GM10266 (cell line): ENCODE data around the gene FAM47E.

Experiments
- DNase-seq: peaks from one replicate; pipeline ENCODE4 v3.0.0; 2012; ENCODE audit errors: extremely low spot score
- CTCF ChIP-seq: IDR thresholded peaks from 2 replicates; pipeline ENCODE4 v1.5.1; 2012; ENCODE audit warnings: mild to moderate bottlenecking, low read depth; ENCODE audit not compliant: control insufficient read depth, insufficient read depth; ENCODE audit errors: missing control alignments

FAM47E gene

GRCh38 chr4:76301068-76301774 lies 49.7 kb downstream of the FAM47E start:
- DNase-seq, result peak; percentile 84
- TF ChIP-seq CTCF, result no peak

GRCh38 chr4:76301775-76302162 lies 50.2 kb downstream of the FAM47E start:
- TF ChIP-seq CTCF, result no peak
- DNase-seq, result no peak

- TF ChIP-seq CTCF, result no peak
- DNase-seq, result no peak
Measured at GRCh38 chr4:76302826-76303438, 51.4 kb downstream of the FAM47E start.

- DNase-seq, result no peak
- TF ChIP-seq CTCF, result no peak
Measured at GRCh38 chr4:76305033-76305687, 53.6 kb downstream of the FAM47E start.

- peak; percentile 38 for DNase-seq
- TF ChIP-seq CTCF, result no peak
Measured at GRCh38 chr4:76305971-76306881, 54.7 kb downstream of the FAM47E start, which contains the start of gene STBD1. Gene STBD1 (plus strand): TSS chr4:76306733. CDS start chr4:76306770, 37 bp downstream.

GRCh38 chr4:76306882-76307659 lies 55.5 kb downstream of the FAM47E start:
- DNase-seq, result peak; percentile 32
- TF ChIP-seq CTCF, result peak; percentile 15
